IPS DF 4.7 (cell line): Measurements from ENCODE around the gene ENG.
"Not testable (repeated sequence)": the region's sequence is repeated elsewhere in the genome, so short reads cannot be mapped to it uniquely, and the experiment has no call there.

Experiments used
- DNase-seq: peaks from one replicate; pipeline ENCODE4 v3.0.0-alpha.2; 2013; ENCODE audit warnings: low spot score; ENCODE audit errors: extremely low read depth

ENG gene

GRCh38 chr9:127854184-127854806, at the start of gene ENG:
Gene ENG, minus strand, starts transcription at chr9:127854658. Its CDS starts 303 bp downstream, at chr9:127854355.
- DNase-seq, result no peak

GRCh38 chr9:127903557-127904475, 49.4 kb upstream of the ENG start:
- DNase-seq, result no peak

- no peak for DNase-seq
Measured at GRCh38 chr9:127899128-127899943, 44.9 kb upstream of the ENG start, which contains the start of gene ST6GALNAC6. Gene ST6GALNAC6, minus strand, starts transcription at chr9:127899603. Its CDS starts 1,622 bp downstream, at chr9:127897981.

GRCh38 chr9:127898433-127899127, 44.1 kb upstream of the ENG start:
- DNase-seq, result no peak

- no peak for DNase-seq
Measured at GRCh38 chr9:127897193-127897692, 42.8 kb upstream of the ENG start.

- DNase-seq, result no peak
Measured at GRCh38 chr9:127896395-127897192, 42.1 kb upstream of the ENG start.

GRCh38 chr9:127895811-127896210, 41.4 kb upstream of the ENG start:
- no peak for DNase-seq

GRCh38 chr9:127893392-127893791, 38.9 kb upstream of the ENG start:
- DNase-seq, result no peak

GRCh38 chr9:127892831-127893230, 38.4 kb upstream of the ENG start:
- DNase-seq, result no peak

- no peak for DNase-seq
Measured at GRCh38 chr9:127890053-127890452, 35.6 kb upstream of the ENG start.

GRCh38 chr9:127887792-127888191, 33.3 kb upstream of the ENG start:
- DNase-seq, result no peak

- no peak for DNase-seq
Measured at GRCh38 chr9:127886401-127886972, 32.0 kb upstream of the ENG start.

- no peak for DNase-seq
Measured at GRCh38 chr9:127885508-127886281, 31.2 kb upstream of the ENG start.

- no peak for DNase-seq
Measured at GRCh38 chr9:127884976-127885490, 30.6 kb upstream of the ENG start.

- DNase-seq, result no peak
Measured at GRCh38 chr9:127884427-127884911, 30.0 kb upstream of the ENG start.

- DNase-seq, result no peak
Measured at GRCh38 chr9:127883959-127884358, 29.5 kb upstream of the ENG start.

- not testable (repeated sequence) for DNase-seq
Measured at GRCh38 chr9:127881715-127882114, 27.3 kb upstream of the ENG start.

- no peak for DNase-seq
Measured at GRCh38 chr9:127880143-127880542, 25.7 kb upstream of the ENG start.
